ENCODE results near the gene NEMP1.
"Not testable (repeated sequence)": the region's sequence is repeated elsewhere in the genome, so short reads cannot be mapped to it uniquely, and the experiment has no call there.

Gene NEMP1

DNA sequence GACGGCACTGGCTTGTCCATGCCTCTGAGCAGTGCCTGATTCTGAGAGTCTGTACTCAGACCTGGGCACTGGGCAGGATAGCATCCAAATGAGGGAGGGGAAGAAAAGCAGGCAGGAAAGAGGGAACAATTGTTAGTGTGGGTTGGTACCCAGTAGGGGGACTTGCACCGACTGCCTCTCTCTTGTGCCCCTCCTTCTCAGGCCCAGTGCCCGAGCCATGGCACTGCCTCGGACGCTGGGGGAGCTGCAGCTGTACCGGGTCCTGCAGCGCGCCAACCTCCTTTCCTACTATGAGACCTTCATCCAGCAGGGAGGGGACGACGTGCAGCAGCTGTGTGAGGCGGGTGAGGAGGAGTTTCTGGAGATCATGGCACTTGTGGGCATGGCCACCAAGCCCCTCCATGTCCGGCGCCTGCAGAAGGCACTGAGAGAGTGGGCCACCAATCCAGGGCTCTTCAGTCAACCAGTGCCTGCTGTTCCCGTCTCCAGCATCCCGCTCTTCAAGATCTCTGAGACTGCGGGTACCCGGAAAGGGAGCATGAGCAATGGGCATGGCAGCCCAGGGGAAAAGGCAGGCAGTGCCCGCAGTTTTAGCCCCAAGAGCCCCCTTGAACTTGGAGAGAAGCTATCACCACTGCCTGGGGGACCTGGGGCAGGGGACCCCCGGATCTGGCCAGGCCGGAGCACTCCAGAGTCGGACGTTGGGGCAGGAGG lies 12.5 kb upstream of the NEMP1 start:
- no peak for DNase-seq

DNA sequence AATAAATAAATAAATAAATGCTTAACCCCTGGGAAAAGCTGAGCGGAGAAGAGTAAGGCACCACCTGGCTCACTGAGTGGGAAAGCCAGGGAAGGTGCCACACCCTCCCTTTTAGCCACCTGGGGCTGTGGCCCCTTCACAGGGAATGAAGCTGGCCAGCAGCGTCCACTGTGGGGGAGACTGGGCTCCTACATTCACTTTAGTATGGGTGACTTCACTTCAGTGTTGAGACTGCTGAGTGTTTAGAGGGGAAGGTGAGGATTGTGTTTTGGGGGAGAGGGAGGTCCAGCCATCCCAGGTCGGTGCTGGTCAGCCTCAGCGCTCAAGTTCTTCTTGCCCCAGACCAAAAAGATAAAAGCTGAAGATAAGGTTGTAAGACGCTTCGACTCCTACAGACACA lies 11.9 kb upstream of the NEMP1 start:
- no peak for DNase-seq

DNA sequence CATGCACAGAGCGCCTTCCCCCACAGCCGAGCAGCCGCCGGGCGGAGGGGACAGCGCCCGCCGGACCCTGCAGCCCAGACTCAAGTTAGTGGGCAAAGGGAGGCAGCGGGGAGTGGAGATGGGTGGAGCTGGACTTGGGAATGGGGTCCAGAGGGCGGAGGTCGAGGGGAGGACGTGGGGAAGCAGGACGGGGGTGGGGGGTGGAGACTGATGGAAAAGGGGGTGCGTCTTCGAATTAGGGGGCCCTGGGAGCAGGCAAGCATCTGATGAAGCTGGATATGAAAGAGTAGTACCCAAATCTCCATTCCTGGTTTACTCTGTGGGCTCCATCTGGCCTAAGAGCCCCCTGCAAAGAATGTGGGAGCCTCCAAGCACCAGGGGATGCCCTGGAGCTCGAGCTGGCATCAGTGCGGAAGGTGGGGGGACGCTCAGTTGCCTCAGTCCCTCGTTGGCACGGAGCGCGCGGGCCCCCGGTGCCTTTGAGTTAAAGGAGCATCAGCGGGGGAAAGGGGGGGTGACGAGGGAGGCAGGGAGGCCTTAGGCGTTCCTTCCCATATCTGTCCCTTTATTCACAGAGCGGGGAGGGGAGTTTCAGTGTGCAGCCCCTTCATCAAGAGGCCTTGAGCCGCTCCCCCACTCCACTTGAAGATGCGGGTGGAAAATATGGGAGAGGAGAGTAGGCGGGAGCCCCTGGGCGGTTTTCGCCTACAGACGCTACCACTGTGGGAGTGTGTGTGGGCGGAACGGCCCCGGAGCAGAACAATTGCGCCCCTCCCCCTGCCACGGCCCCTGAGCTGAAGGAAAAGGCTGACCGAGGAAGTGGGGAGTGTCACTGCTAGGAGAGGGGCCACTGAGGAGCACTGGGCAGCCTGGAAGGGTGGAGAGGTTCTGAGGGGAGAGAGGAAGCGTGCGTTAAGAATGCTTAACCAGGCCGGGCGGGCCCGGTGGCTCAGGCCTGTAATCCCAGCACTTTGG lies 11.0 kb upstream of the NEMP1 start:
- no peak for DNase-seq

DNA sequence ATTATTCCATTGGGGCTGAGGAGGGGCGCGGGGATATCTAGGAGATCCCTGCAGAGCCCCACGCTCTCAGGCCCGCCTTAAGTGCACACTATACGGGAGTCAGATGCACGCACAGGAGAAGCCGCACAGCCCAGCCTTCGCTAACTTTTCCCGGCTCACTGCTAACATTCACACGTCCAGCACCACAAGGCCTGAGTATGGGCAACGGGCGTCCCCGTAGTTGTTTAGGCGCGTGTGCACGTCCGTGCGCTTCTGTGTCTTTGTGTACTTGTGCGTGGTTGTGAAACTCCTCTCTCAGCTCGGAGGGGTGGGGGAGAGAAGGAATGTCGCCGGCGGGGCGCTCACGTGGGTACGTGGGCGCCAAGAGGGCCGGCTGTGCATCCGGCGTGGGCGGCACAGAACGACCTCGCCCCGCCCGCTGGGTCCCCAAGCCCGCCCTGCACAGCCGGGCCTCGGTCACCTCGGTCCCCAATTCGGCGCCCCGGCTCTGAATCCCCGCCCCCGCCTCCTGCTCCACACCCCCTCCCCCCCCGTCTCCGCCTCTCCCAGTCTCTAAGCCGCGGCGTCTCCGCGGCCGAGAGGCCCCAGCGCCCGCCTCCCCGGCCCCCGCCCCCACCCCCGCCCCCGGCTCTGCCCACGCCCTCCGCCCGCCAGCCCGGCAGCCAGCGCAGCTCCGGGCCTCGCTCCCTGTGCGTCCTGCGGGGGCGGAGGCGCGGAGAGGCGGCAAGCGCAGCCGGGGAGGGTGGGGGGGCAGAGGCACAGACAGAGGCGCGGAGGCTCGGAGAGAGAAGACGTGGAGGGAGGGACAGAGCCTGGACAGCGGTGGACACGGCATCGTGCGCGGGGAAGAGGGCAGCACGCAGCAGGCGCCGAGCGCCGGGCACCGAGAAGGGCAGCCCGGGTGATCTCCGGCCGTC lies 10.0 kb upstream of the NEMP1 start, which contains the start of gene NAB2:
Gene NAB2, plus strand, starts transcription at position 761 of the 917 bp plus-strand sequence. CDS start 158 bp downstream, outside the sequence.
- peak; percentile 83 for DNase-seq

GRCh38 chr12:57087691-57088353 lies 9.2 kb upstream of the NEMP1 start:
- no peak for DNase-seq

DNA sequence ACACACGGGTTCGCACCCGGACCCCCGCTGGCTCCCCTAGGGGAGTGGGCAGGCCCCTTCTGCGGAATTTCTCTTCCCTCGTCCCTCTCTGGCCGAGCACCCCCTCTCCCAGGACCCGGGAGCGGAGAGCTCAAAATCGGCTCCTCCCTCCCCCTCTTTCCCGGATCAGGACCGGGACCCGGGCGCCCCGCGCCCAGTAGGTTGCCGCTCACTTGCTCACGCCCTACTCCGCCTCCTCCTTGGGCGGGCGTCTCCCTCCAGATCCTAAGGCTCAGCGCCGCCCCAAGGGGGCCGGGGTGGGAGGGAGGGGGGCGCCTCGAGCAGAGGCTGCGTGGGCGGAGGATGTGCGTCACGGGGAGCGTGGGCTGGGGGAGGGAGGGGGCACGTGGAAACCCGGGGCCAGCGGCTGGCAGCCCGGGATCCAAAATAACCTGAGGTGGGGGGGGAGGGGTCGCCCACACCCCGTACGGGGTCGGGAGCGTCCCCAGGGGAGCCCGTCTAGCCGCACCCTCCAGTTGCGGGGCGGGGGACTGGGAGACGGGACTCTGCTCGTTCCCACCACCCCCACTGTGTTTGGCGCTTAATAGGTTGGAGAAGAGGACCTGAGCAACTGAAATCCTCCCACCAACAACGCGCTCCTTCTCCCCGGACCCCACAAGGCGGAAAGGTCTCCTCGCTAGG lies 8.6 kb upstream of the NEMP1 start:
- no peak for DNase-seq

GRCh38 chr12:57086493-57087009 lies 8.0 kb upstream of the NEMP1 start:
- DNase-seq: no peak

DNA sequence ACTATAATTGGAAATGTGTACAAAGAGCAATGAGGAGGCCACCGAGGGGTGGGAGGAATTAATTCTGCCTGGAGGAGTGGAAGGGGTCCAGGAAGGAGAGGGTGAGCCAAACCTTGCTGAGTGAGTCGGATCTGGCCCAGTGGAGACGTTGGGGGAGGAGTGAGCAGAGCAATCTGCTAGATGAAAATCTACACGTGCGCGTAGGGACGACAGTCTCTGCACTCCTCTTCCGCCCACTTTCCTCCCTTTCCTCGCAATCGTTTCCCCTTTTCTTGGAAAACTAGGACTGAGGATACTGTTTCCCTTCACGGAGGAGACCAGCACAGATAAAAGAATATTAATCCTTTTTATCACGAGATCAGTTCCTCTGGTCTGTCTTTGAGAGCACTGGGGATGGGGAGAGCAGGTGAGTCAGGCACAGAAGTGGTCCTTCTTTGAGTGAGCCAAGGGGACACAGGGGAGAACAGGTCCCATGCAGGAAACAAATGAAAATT lies 7.5 kb upstream of the NEMP1 start:
- DNase-seq: no peak

DNA sequence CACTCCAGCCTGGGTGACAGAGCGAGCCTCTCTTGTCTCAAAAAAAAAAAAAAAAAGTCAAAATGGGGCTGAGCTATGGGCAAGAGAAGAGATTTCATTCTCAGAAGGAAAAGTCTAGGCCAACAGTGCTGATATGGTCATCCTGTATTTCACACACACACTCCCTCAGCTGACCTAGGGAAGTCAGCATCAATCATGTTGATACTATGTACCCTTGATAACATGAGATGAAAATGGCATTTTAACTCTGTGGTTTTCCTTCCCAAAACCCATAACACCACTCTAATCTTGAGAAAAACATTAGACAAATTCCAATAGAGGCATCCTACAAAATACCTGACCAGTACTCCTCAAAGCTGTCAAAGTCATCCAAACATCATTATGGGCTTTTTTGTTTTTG lies 2.3 kb upstream of the NEMP1 start:
- no peak for DNase-seq

DNA sequence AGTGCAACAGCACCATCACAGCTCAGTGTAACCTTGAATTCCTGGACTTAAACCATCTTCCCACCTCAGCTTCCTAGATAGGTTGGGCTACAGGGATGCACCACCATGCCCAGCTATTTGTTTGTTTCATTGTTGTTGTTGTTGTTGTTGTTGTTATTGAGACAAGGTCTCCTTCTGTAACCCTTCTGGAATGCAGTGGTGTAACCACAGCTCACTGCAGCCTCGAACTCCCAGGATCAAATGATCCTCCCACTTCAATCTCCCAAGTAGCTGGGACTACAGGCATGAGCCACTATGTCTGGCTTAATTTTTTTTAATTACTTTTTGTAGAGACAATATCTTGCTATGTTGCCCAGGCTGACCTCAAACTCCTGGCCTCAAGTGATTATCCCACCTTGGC lies 1.2 kb upstream of the NEMP1 start:
- DNase-seq: no peak

GRCh38 chr12:57073566-57074450 lies 4.8 kb downstream of the NEMP1 start:
- DNase-seq: not testable (repeated sequence)

DNA sequence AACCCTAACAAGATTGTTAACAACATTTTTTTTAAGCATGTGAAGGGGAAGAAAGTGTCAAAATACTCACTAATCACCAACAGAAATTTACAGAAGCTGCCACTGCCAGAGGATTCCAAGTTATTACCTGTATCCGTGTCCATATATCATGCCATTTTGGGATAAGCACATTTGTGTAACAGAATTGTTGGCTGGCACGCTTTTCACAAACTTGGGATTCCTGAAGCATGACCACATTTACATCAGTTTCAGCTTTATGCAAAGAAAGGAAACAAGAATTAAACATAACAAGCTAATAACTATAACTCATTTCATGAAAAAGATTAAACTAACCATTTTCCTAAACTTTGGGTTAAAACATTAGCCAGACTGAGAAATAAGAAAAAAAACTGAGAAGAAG lies 5.9 kb downstream of the NEMP1 start:
- no peak for DNase-seq

GRCh38 chr12:57069523-57069922 lies 9.1 kb downstream of the NEMP1 start:
- DNase-seq: no peak

- no peak for DNase-seq
Measured at GRCh38 chr12:57066245-57066644, 12.3 kb downstream of the NEMP1 start.

- no peak for DNase-seq
Measured at GRCh38 chr12:57063991-57064685, 14.5 kb downstream of the NEMP1 start.

GRCh38 chr12:57058454-57058853 lies 20.1 kb downstream of the NEMP1 start:
- DNase-seq: no peak

GRCh38 chr12:57057067-57057751 lies 21.4 kb downstream of the NEMP1 start:
- no peak for DNase-seq

DNA sequence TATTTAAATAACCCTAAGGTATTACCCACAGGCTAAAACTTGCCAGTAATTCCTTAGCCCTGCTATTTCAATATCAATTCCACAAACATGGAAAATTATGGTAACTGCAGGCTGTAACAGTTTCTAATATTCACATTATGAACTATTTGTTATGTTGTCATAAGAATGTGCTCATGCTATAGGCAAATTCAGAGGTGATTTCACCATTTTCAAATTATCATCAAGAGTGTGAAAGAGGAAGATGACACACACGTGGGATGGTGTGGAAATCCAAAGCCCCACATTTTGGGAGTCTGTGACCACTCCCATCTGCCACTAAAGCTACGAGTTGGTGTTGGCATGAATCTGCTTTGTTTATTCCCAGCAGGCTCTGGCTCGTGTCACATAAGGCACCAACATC lies 22.8 kb downstream of the NEMP1 start:
- DNase-seq: no peak

DNA sequence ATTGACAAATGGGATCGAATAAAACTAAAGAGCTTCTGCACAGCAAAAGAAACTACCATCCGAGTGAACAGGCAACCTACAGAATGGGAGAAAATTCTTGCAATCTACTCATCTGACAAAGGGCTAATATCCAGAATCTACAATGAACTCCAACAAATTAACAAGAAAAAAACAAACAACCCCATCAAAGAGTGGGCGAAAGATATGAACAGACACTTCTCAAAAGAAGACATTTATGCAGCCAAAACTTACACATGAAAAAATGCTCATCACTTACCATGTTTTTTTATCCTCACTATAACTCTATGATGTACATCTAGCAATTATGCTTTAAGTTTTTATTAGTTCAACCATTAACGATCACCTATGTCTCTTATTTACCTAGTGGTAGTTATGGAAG lies 24.7 kb downstream of the NEMP1 start:
- not testable (repeated sequence) for DNase-seq
